Measurements from ENCODE around the gene SPINK1.

The SPINK1 gene

DNA sequence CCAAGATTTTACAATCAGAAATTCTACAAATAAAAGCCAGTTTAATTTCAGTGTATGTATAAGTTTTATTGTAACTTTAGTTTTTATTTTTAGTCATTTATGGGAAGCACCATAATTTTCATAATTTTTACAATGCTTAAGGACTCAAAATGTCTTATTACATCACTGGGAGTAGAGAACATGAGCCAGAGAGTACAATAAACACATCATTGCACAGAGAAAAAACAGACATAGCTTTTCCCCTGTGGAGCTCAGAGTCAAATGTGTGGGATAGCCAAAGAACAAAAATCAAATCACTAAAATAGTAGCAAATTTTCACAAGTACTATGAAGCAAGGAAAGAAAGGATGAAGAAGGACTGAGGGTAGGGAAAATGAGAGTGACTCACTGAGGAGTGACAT lies 43.4 kb downstream of the SPINK1 start:
- Histone ChIP-seq H3K79me2 (ENCODE audit: insufficient read depth, low read length) (no peaks in the 10 kb centered on the region), H4K20me1 (ENCODE audit: insufficient read depth, low read length, poor library complexity, severe bottlenecking) (no peaks in the 10 kb centered on the region), H3K36me3 (ENCODE audit: insufficient read depth, low read length) (no peaks in the 10 kb centered on the region), H3K4me3 (ENCODE audit: low read length, poor library complexity, severe bottlenecking) (no peak overlapping the region), H3K4me2 (ENCODE audit: low read depth, low read length, poor library complexity, severe bottlenecking) (no peak overlapping the region), H3K9me2 (replicated peaks; ENCODE audit: low read depth, low read length) (no peaks in the 10 kb centered on the region), H3K4me1 (ENCODE audit: insufficient read depth, low read length, poor library complexity, severe bottlenecking) (peaks cover 2% of the 10 kb centered on the region), H3K9me3 (ENCODE audit: insufficient read depth, low read depth, low read length) (no peaks in the 10 kb centered on the region), H3F3A (ENCODE audit: low read depth) (no peaks in the 10 kb centered on the region), H3K27me3 (ENCODE audit: insufficient read depth, low read length, poor library complexity, severe bottlenecking) (no peaks in the 10 kb centered on the region), H3K9ac (ENCODE audit: low read depth, low read length, poor library complexity, severe bottlenecking) (no peak overlapping the region), H2AFZ (ENCODE audit: low read length) (no peak overlapping the region)
- TF ChIP-seq, protein P1, sequence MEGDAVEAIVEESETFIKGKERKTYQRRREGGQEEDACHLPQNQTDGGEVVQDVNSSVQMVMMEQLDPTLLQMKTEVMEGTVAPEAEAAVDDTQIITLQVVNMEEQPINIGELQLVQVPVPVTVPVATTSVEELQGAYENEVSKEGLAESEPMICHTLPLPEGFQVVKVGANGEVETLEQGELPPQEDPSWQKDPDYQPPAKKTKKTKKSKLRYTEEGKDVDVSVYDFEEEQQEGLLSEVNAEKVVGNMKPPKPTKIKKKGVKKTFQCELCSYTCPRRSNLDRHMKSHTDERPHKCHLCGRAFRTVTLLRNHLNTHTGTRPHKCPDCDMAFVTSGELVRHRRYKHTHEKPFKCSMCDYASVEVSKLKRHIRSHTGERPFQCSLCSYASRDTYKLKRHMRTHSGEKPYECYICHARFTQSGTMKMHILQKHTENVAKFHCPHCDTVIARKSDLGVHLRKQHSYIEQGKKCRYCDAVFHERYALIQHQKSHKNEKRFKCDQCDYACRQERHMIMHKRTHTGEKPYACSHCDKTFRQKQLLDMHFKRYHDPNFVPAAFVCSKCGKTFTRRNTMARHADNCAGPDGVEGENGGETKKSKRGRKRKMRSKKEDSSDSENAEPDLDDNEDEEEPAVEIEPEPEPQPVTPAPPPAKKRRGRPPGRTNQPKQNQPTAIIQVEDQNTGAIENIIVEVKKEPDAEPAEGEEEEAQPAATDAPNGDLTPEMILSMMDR (conservative IDR thresholded peaks at IDR 0.05; ENCODE audit: low read length), result no peak
- no peak for TF ChIP-seq EZH2phosphoT487 (IDR thresholded peaks at IDR 0.05; ENCODE audit: borderline replicate concordance)

DNA sequence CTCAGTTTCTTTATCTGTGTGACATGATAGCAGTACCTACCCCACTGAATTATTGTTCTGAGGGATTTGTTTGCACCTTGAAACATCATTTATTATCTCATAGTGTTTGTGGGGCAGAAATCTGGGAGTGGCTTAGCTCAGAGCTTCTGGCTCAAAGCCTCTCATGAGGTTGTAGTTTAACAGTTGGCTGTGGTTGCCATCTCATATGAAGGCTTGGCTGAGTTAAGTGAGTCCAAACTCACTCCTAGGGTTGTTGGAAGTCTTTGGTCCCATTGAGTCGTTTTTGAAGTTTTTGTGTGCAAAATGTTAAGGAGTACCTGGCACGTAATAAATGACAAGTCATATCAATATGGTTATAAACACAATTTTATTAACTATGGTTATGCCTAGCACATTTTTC lies 45.3 kb downstream of the SPINK1 start:
- H3K4me1 ChIP-seq (ENCODE audit: insufficient read depth, low read length, poor library complexity, severe bottlenecking), result peaks cover 16% of the 10 kb centered on the region
- H3K9me3 ChIP-seq (ENCODE audit: insufficient read depth, low read depth, low read length), result no peaks in the 10 kb centered on the region
- H3K36me3 ChIP-seq (ENCODE audit: insufficient read depth, low read length), result no peaks in the 10 kb centered on the region
- H2AFZ ChIP-seq (ENCODE audit: low read length), result no peak overlapping the region
- no peak overlapping the region for H3K4me3 ChIP-seq (ENCODE audit: low read length, poor library complexity, severe bottlenecking)
- no peak overlapping the region for H3K9ac ChIP-seq (ENCODE audit: low read depth, low read length, poor library complexity, severe bottlenecking)
- H3F3A ChIP-seq (ENCODE audit: low read depth), result peaks cover 4% of the 10 kb centered on the region
- no peak for TF ChIP-seq EZH2phosphoT487 (IDR thresholded peaks at IDR 0.05; ENCODE audit: borderline replicate concordance)
- TF ChIP-seq, protein P1 (conservative IDR thresholded peaks at IDR 0.05; ENCODE audit: low read length), result no peak
- H4K20me1 ChIP-seq (ENCODE audit: insufficient read depth, low read length, poor library complexity, severe bottlenecking), result no peaks in the 10 kb centered on the region
- H3K4me2 ChIP-seq (ENCODE audit: low read depth, low read length, poor library complexity, severe bottlenecking), result no peak overlapping the region
- peaks cover 6% of the 10 kb centered on the region for H3K79me2 ChIP-seq (ENCODE audit: insufficient read depth, low read length)
- no peaks in the 10 kb centered on the region for H3K27me3 ChIP-seq (ENCODE audit: insufficient read depth, low read length, poor library complexity, severe bottlenecking)
- H3K9me2 ChIP-seq (replicated peaks; ENCODE audit: low read depth, low read length), result no peaks in the 10 kb centered on the region

GRCh38 chr5:147784146-147784987 lies 47.1 kb downstream of the SPINK1 start:
- H3K4me1 ChIP-seq (ENCODE audit: insufficient read depth, low read length, poor library complexity, severe bottlenecking), result peaks cover 34% of the 10 kb centered on the region
- no peaks in the 10 kb centered on the region for H4K20me1 ChIP-seq (ENCODE audit: insufficient read depth, low read length, poor library complexity, severe bottlenecking)
- no peak overlapping the region for H3K4me2 ChIP-seq (ENCODE audit: low read depth, low read length, poor library complexity, severe bottlenecking)
- H3K9me2 ChIP-seq (replicated peaks; ENCODE audit: low read depth, low read length), result no peaks in the 10 kb centered on the region
- H3K9me3 ChIP-seq (ENCODE audit: insufficient read depth, low read depth, low read length), result no peaks in the 10 kb centered on the region
- H2AFZ ChIP-seq (ENCODE audit: low read length), result peak overlapping the region; percentile 46; the same call in 1 of the 2 replicates
- no peak for TF ChIP-seq EZH2phosphoT487 (IDR thresholded peaks at IDR 0.05; ENCODE audit: borderline replicate concordance)
- TF ChIP-seq, protein P1 (conservative IDR thresholded peaks at IDR 0.05; ENCODE audit: low read length), result no peak
- H3K4me3 ChIP-seq (ENCODE audit: low read length, poor library complexity, severe bottlenecking), result no peak overlapping the region
- no peaks in the 10 kb centered on the region for H3K27me3 ChIP-seq (ENCODE audit: insufficient read depth, low read length, poor library complexity, severe bottlenecking)
- peaks cover 4% of the 10 kb centered on the region for H3F3A ChIP-seq (ENCODE audit: low read depth)
- H3K9ac ChIP-seq (ENCODE audit: low read depth, low read length, poor library complexity, severe bottlenecking), result no peak overlapping the region
- H3K79me2 ChIP-seq (ENCODE audit: insufficient read depth, low read length), result peaks cover 23% of the 10 kb centered on the region
- no peaks in the 10 kb centered on the region for H3K36me3 ChIP-seq (ENCODE audit: insufficient read depth, low read length)

Data from Loucy (cell line).